K562 (cell line): ENCODE results near the gene MXD3. TPM values are rescaled to one million over a fixed set of nuclear protein-coding genes. Genes with fewer than 3 reads are reported as not detected.

Experiments
- HNRNPL ChIP-seq: fragments of 200-400 bp; formaldehyde crosslinking; IDR thresholded peaks from 2 replicates; pipeline ENCODE4 v1.6.1; 2017; ENCODE audit warnings: low read depth, mild to moderate bottlenecking, low read length
- NCOR1 ChIP-seq: fragments of 450-650 bp; IDR thresholded peaks from 2 replicates; pipeline ENCODE4 v1.6.1; 2016; ENCODE audit warnings: mild to moderate bottlenecking, moderate library complexity
- NFYB ChIP-seq: IDR thresholded peaks from 2 replicates; pipeline ENCODE4 v1.6.1; 2011; ENCODE audit warnings: mild to moderate bottlenecking, moderate library complexity; ENCODE audit not compliant: insufficient read length; ENCODE audit errors: extremely low read depth
- POLR2AphosphoS2 ChIP-seq: IDR thresholded peaks from 2 replicates; pipeline ENCODE4 v1.6.1; 2012; ENCODE audit warnings: low read length, improper control_type of control experiment
- POLR2G ChIP-seq: fragments of 200-400 bp; formaldehyde crosslinking; IDR thresholded peaks from 2 replicates; pipeline ENCODE4 v1.6.1; 2017; ENCODE audit warnings: low read depth, mild to moderate bottlenecking, antibody characterized with exemption, low read length, moderate library complexity
- polyA plus RNA-seq, 8 experiments: library from polyadenylated mRNA; depleted of rRNA in 4 of 8; stranded (reverse) in 5 of 8; unstranded in 3 of 8; fragments of >200 nt; fragmentation: Nextera tagmentation in 2 of 8; fragmentation: Illumina TruSeq in 1 of 8; extraction: Ambion mirVana in 2 of 8; extraction: Trizol in 1 of 8; gene quantifications; 2 replicates each; pipeline versions ENCODE4 v1.2.1 to v1.2.3, GENCODE V29; 2011 to 2014; ENCODE audit warnings: inconsistent platforms in 1 of 8, missing spikeins in 1 of 8
- total RNA-seq, 7 experiments: library from RNA; depleted of rRNA in 6 of 7; stranded (reverse); fragments of >200 nt in 6 of 7; fragmentation: Illumina TruSeq in 2 of 7; extraction: Trizol in 2 of 7; gene quantifications; 2 replicates each; pipeline versions ENCODE4 v1.2.1 to v1.2.3, GENCODE V29; 2011 to 2021; ENCODE audit warnings: low replicate concordance in 1 of 7
- TF ChIP-seq, protein P1 (sequence below): fragments of 450-650 bp; formaldehyde crosslinking; IDR thresholded peaks from 2 replicates; pipeline ENCODE4 v1.4.0; 2020; ENCODE audit warnings: mild to moderate bottlenecking, moderate library complexity
- TF ChIP-seq, protein P2 (sequence below): fragments of 450-650 bp; IDR thresholded peaks from one replicate; pipeline ENCODE4 v1.6.1; 2018; ENCODE audit warnings: mild to moderate bottlenecking, moderate library complexity; ENCODE audit not compliant: partially characterized antibody

MXD3 gene
- total and polyA plus RNA-seq, 9 of the 15 experiments (the other 6 are each of a cell fraction or from before 2014, with no cell fraction given), result 0.28 to 24.8 (median 4.5) TPM

DNA sequence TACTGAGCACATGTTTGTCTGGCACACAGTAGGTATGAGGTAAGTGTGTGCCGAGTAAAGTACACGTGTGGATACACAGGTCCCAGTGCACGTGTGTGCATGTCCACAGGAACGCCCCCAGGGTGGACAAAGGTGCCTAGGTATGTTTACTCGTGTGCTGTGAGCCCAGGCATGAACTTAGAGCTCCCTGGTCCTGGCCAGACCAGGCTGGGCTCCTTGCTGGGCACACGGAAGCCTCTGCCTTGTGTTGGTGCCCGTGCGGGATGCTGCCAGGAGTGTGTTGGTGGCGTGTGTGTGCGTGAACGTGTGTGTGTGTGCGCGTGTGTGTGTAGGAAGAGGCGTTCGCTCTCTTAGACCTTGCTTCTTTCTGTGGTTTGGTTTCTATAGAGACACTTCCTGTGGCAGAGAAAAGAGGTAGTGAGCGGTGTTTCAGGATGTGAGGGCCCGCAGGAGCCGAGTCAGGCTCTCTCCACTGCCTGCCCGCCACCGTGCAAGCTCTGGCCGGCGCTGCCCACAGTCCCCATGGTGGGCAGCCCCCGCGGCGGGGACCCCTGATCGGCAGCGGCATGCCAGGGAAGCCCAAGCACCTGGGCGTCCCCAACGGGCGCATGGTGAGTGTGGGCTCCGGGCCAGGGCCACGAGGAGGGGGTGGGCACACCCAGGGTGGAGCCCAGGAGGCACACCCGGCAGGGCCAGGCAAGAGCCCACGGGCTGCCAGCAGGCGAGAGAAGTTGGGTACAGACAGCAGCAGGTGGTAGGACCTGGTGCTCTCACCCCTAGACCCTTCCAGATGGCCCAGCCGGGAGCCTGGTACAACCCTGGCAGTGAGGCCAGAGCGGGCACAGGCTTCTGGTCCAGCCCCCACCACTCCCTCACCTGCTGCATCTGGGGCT, 46.0 kb upstream of the MXD3 start, which contains the start of gene RGS14 (continued):
- TF ChIP-seq POLR2G (peak; percentile 63), POLR2AphosphoS2 (no peak), NFYB (no peak), NCOR1 (no peak), HNRNPL (no peak)
- TF ChIP-seq, protein P1, sequence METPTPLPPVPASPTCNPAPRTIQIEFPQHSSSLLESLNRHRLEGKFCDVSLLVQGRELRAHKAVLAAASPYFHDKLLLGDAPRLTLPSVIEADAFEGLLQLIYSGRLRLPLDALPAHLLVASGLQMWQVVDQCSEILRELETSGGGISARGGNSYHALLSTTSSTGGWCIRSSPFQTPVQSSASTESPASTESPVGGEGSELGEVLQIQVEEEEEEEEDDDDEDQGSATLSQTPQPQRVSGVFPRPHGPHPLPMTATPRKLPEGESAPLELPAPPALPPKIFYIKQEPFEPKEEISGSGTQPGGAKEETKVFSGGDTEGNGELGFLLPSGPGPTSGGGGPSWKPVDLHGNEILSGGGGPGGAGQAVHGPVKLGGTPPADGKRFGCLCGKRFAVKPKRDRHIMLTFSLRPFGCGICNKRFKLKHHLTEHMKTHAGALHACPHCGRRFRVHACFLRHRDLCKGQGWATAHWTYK (CRISPR knock-in tag), result 0 out of 2 replicates have a peak, but pooled peaks have one; percentile 16
- TF ChIP-seq, protein P2, sequence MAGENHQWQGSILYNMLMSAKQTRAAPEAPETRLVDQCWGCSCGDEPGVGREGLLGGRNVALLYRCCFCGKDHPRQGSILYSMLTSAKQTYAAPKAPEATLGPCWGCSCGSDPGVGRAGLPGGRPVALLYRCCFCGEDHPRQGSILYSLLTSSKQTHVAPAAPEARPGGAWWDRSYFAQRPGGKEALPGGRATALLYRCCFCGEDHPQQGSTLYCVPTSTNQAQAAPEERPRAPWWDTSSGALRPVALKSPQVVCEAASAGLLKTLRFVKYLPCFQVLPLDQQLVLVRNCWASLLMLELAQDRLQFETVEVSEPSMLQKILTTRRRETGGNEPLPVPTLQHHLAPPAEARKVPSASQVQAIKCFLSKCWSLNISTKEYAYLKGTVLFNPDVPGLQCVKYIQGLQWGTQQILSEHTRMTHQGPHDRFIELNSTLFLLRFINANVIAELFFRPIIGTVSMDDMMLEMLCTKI, result no peak
